ENCODE measurements around the gene CSE1L. TPM values are rescaled to one million over a fixed set of nuclear protein-coding genes. Genes with fewer than 3 reads are reported as not detected.
"Not testable (repeated sequence)": the region's sequence is repeated elsewhere in the genome, so short reads cannot be mapped to it uniquely, and the experiment has no call there.

CSE1L gene
- total RNA-seq, 2 donors from 2014 or later = 33.3 to 82.7 TPM

GRCh38 chr20:49098136-49098535 lies 52.0 kb downstream of the CSE1L start:
- peaks cover 8% of the 10 kb centered on the region for H3K36me3 ChIP-seq
- no peak overlapping the region for H3K4me3 ChIP-seq
- intact Hi-C loops (cut with DNase I) = no loop called here
- TF ChIP-seq CTCF (IDR thresholded peaks at IDR 0.05) = no peak
- H3K4me1 ChIP-seq = no peaks in the 10 kb centered on the region
- H3K27ac ChIP-seq = no peak overlapping the region
- H3K27me3 ChIP-seq = no peaks in the 10 kb centered on the region
- H3K9me3 ChIP-seq = no peaks in the 10 kb centered on the region
- H3K9ac ChIP-seq (ENCODE audit: low read depth in 2 of 2, low read length in 2 of 2) = no peak overlapping the region
- DNase-seq = no peak

GRCh38 chr20:49099011-49099410 lies 52.9 kb downstream of the CSE1L start:
- DNase-seq = no peak
- intact Hi-C loops (cut with DNase I) = no loop called here
- H3K4me3 ChIP-seq = no peak overlapping the region
- H3K36me3 ChIP-seq = peaks cover 8% of the 10 kb centered on the region
- H3K27ac ChIP-seq = no peak overlapping the region
- H3K4me1 ChIP-seq = no peaks in the 10 kb centered on the region
- H3K9ac ChIP-seq (ENCODE audit: low read depth in 2 of 2, low read length in 2 of 2) = no peak overlapping the region
- H3K9me3 ChIP-seq = no peaks in the 10 kb centered on the region
- H3K27me3 ChIP-seq = no peaks in the 10 kb centered on the region
- no peak for TF ChIP-seq CTCF (IDR thresholded peaks at IDR 0.05)

- H3K4me1 ChIP-seq; H3K27me3 ChIP-seq; intact Hi-C loops (cut with DNase I); H3K9ac ChIP-seq (ENCODE audit: low read depth in 2 of 2, low read length in 2 of 2); H3K27ac ChIP-seq; H3K36me3 ChIP-seq; H3K4me3 ChIP-seq; H3K9me3 ChIP-seq; DNase-seq: not testable (repeated sequence)
Observed at GRCh38 chr20:49100292-49100691, 54.2 kb downstream of the CSE1L start.

- H3K36me3 ChIP-seq = no peaks in the 10 kb centered on the region
- no peak overlapping the region for H3K27ac ChIP-seq
- no peak overlapping the region for H3K4me3 ChIP-seq
- H3K27me3 ChIP-seq = no peaks in the 10 kb centered on the region
- intact Hi-C loops (cut with DNase I) = no loop called here
- no peaks in the 10 kb centered on the region for H3K4me1 ChIP-seq
- no peaks in the 10 kb centered on the region for H3K9me3 ChIP-seq
- DNase-seq = no peak
- TF ChIP-seq CTCF (IDR thresholded peaks at IDR 0.05) = no peak
- no peak overlapping the region for H3K9ac ChIP-seq (ENCODE audit: low read depth in 2 of 2, low read length in 2 of 2)
Observed at GRCh38 chr20:49100972-49101371, 54.9 kb downstream of the CSE1L start.

- H3K36me3 ChIP-seq = no peaks in the 10 kb centered on the region
- no peaks in the 10 kb centered on the region for H3K4me1 ChIP-seq
- no peaks in the 10 kb centered on the region for H3K27me3 ChIP-seq
- intact Hi-C loops (cut with DNase I) = no loop called here
- H3K4me3 ChIP-seq = no peak overlapping the region
- H3K9ac ChIP-seq (ENCODE audit: low read depth in 2 of 2, low read length in 2 of 2) = no peak overlapping the region
- no peaks in the 10 kb centered on the region for H3K9me3 ChIP-seq
- no peak for DNase-seq
- H3K27ac ChIP-seq = no peak overlapping the region
- no peak for TF ChIP-seq CTCF (IDR thresholded peaks at IDR 0.05)
Observed at GRCh38 chr20:49103019-49103418, 56.9 kb downstream of the CSE1L start.

GRCh38 chr20:49103647-49104364 lies 57.7 kb downstream of the CSE1L start:
- intact Hi-C loops (cut with DNase I) = no loop called here
- no peak for TF ChIP-seq CTCF (IDR thresholded peaks at IDR 0.05)
- no peak overlapping the region for H3K9ac ChIP-seq (ENCODE audit: low read depth in 2 of 2, low read length in 2 of 2)
- no peak overlapping the region for H3K4me3 ChIP-seq
- H3K27ac ChIP-seq = no peak overlapping the region
- no peak for DNase-seq
- no peaks in the 10 kb centered on the region for H3K27me3 ChIP-seq
- no peaks in the 10 kb centered on the region for H3K36me3 ChIP-seq
- no peaks in the 10 kb centered on the region for H3K4me1 ChIP-seq
- H3K9me3 ChIP-seq = no peaks in the 10 kb centered on the region

All from colonic mucosa (tissue), 4 donors.